Brain microvascular endothelial cell (primary cell): ENCODE results near the gene ACVR1C.

Experiments used
- DNase-seq: peaks from one replicate; pipeline ENCODE4 v3.0.0-alpha.2; 2020
- H3K27ac ChIP-seq: fragments of 250-450 bp; sonication (Bioruptor Pico); 2 replicates; pipeline ENCODE4 v1.5.1; 2020; ENCODE audit warnings: mild to moderate bottlenecking, moderate library complexity
- H3K27me3 ChIP-seq: fragments of 250-450 bp; sonication (Bioruptor Pico); replicated peaks from 2 replicates; pipeline ENCODE4 v1.5.1; 2020; ENCODE audit warnings: mild to moderate bottlenecking
- H3K36me3 ChIP-seq: fragments of 250-450 bp; sonication (Bioruptor Pico); replicated peaks from 2 replicates; pipeline ENCODE4 v1.5.1; 2020; ENCODE audit warnings: mild to moderate bottlenecking
- H3K4me3 ChIP-seq: 2 replicates; pipeline ENCODE4 v1.5.1; 2011; ENCODE audit warnings: low read depth, mild to moderate bottlenecking, control low read depth, low read length, moderate library complexity
- CTCF ChIP-seq: IDR thresholded peaks from 2 replicates; pipeline ENCODE4 v1.5.1; 2011; ENCODE audit warnings: low read depth, mild to moderate bottlenecking, moderate library complexity, low read length, control low read depth, inconsistent platforms; ENCODE audit errors: missing control alignments
- in situ Hi-C: cut with HindIII; loops from 2 replicates; pipeline ENCODE4 v1.10.0; 2017; ENCODE audit warnings: low sequenced_read_pairs, low pct_ligation_motif_present

ACVR1C gene

GRCh38 chr2:157657858-157658257, 29.2 kb upstream of the ACVR1C start:
- Histone ChIP-seq H3K4me3 (no peak overlapping the region), H3K27me3 (no peaks in the 10 kb centered on the region), H3K27ac (no peak overlapping the region), H3K36me3 (no peaks in the 10 kb centered on the region)
- no peak for TF ChIP-seq CTCF
- DNase-seq, result no peak
- in situ Hi-C loops, result no loop called here

- no peak for DNase-seq
- in situ Hi-C loops, result no loop called here
- Histone ChIP-seq H3K27ac (no peak overlapping the region), H3K4me3 (no peak overlapping the region), H3K36me3 (no peaks in the 10 kb centered on the region), H3K27me3 (no peaks in the 10 kb centered on the region)
- TF ChIP-seq CTCF, result no peak
Observed at GRCh38 chr2:157657101-157657500, 28.4 kb upstream of the ACVR1C start.

GRCh38 chr2:157644776-157645175, 16.1 kb upstream of the ACVR1C start:
- in situ Hi-C loops, result no loop called here

GRCh38 chr2:157631861-157632260, 3.2 kb upstream of the ACVR1C start:
- H3K27me3 ChIP-seq, result peaks cover 7% of the 10 kb centered on the region
- DNase-seq, result no peak
- H3K36me3 ChIP-seq, result no peaks in the 10 kb centered on the region
- in situ Hi-C loops, result no loop called here
- no peak overlapping the region for H3K27ac ChIP-seq
- H3K4me3 ChIP-seq, result no peak overlapping the region
- no peak for TF ChIP-seq CTCF

More at GRCh38 chr2:157644776-157645175, 16.1 kb upstream of the ACVR1C start:
- Histone ChIP-seq H3K4me3 (no peak overlapping the region), H3K36me3 (no peaks in the 10 kb centered on the region), H3K27ac (no peak overlapping the region), H3K27me3 (no peaks in the 10 kb centered on the region)
- no peak for DNase-seq
- no peak for TF ChIP-seq CTCF

- H3K27me3 ChIP-seq, result peaks cover 7% of the 10 kb centered on the region
- in situ Hi-C loops, result no loop called here
- H3K27ac ChIP-seq, result no peak overlapping the region
- peak; percentile 2 for DNase-seq
- peak overlapping the region; percentile 60 for H3K4me3 ChIP-seq
- no peak for TF ChIP-seq CTCF
- no peaks in the 10 kb centered on the region for H3K36me3 ChIP-seq
Observed at GRCh38 chr2:157627594-157628476, 829 bp downstream of the ACVR1C start.

- DNase-seq, result no peak
- in situ Hi-C loops, result no loop called here
- Histone ChIP-seq H3K4me3 (no peak overlapping the region), H3K27me3 (peaks cover 7% of the 10 kb centered on the region), H3K27ac (no peak overlapping the region), H3K36me3 (no peaks in the 10 kb centered on the region)
- no peak for TF ChIP-seq CTCF
Observed at GRCh38 chr2:157625296-157625695, 3.4 kb downstream of the ACVR1C start.
